Measurements from ENCODE around the gene KRTAP3-3. TPM values are rescaled to one million over a fixed set of nuclear protein-coding genes. Genes with fewer than 3 reads are reported as not detected.

Gene KRTAP3-3
- not detected in 2 replicates for total RNA-seq

DNA sequence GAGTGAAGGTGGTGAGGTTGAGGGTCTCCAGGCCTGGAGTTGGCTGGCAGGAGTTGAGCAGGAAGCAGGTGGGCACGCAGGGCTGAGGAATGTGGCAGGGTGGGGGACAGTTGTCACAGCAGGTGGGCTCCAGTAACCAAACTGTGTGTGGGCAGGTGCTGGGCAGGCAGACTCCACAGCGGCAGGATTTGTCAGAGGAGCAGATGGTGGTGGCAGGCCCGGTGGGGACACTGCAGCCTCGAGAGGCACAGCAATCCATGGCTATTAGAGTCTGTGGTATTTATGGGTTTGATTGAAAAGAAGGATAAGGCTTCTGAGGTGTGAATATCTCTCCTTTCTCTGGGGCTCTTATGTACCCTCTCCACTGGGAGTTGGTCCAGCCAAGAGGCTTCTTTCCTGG is at the start of gene KRTAP3-3:
KRTAP3-3 (minus strand) TSS at position 326 of the 400 bp plus-strand sequence; CDS start at position 259, 67 bp downstream.

DNA sequence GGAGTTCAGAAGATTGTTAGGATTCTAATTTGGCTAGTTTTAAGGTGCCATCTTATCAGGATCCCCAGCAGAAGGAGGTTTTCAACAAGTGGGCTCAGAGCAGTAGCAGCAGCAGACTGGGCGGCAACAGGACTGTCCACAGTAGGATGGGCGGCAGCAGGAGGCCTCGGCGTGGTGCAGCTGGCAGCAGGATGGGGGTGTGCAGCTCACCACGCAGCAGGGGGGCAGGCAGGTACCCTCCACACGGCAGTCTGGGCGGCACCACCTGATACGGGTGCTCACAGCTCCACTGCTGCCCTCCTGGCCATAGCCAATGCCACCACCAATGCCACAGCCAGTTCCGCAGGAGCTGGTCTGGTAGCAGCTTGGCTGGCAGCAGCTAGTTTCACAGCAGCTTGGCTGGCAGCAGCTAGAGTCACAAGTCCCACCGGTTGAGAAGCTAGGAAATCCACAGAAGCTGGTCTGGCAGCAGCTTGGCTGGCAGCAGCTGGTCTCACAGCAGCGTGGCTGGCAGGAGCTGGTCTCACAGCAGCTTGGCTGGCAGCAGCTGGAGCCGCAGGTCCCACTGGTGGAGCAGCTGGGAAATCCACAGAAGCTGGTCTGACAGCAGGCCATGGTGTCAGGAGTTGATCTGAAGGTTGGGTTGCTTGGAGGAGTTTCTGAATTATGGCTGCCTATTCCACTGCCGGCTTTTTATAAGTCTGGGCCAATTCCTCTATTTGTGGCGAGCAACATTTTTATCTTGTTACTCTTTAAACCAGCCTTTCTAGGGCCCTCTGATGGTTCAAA is 47.0 kb upstream of the KRTAP3-3 start, which contains the start of gene KRTAP1-1:
KRTAP1-1 (minus strand) TSS at position 668 of the 789 bp plus-strand sequence; CDS start at position 615, 53 bp downstream.

GRCh38 chr17:41034346-41034935 is 40.5 kb upstream of the KRTAP3-3 start, which contains the start of gene KRTAP1-3:
Gene KRTAP1-3 (minus strand): TSS chr17:41034874. CDS start chr17:41034821, 53 bp downstream.

DNA sequence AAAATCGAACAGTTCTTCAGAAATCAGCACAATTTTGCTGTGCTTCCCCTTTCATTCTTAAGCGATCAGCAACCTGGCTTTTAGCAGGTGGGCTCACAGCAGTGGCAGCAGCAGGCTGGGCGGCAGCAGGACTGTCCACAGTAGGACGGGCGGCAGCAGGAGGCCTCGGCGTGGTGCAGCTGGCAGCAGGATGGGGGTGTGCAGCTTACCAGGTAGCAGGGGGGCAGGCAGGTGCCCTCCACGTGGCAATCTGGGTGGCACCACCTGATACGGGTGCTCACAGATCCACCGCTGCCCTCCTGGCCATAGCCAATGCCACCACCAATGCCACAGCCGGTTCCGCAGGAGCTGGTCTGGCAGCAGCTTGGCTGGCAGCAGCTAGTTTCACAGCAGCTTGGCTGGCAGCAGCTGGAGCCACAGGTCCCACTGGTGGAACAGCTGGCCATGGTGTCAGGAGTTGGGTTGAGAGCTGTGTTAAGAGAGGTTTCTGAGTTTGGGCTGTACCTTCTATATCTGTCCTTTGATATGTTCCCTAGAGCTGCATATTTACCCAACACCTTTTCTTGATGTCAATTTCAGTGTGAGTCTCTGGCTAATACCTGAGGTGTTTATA is 35.8 kb upstream of the KRTAP3-3 start, which contains the start of gene KRTAP1-4:
KRTAP1-4 (minus strand) TSS at position 563 of the 613 bp plus-strand sequence; CDS start at position 446, 117 bp downstream.

DNA sequence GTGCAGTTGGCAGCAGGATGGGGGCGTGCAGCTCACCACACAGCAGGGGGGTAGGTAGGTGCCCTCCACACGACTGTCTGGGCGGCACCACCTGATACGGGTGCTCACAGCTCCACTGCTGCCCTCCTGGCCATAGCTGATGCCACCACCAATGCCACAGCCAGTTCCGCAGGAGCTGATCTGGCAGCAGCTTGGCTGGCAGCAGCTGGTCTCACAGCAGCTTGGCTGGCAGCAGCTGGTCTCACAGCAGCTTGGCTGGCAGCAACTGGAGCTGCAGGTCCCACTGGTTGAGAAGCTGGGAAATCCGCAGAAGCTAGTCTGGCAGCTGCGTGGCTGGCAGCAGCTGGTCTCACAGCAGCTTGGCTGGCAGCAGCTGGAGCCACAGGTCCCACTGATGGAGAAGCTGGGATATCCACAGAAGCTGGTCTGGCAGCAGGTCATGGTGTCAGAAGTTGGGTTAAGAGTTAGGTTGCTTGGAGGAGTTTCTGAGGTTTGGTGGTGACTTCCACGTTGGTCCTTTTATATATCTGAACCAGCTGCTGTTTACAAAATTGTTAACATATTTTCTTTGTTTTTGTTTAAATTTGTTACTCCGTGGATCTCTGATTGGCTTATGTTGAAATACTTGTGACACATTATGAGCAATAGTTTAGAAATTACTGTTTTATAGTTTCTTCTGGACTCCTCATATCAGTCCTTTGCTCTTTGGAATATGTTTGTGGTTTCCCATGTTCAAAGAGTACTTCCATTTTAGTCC is 32.9 kb upstream of the KRTAP3-3 start, which contains the start of gene KRTAP1-5:
KRTAP1-5 (minus strand) TSS at position 494 of the 757 bp plus-strand sequence; CDS start at position 441, 53 bp downstream.

DNA sequence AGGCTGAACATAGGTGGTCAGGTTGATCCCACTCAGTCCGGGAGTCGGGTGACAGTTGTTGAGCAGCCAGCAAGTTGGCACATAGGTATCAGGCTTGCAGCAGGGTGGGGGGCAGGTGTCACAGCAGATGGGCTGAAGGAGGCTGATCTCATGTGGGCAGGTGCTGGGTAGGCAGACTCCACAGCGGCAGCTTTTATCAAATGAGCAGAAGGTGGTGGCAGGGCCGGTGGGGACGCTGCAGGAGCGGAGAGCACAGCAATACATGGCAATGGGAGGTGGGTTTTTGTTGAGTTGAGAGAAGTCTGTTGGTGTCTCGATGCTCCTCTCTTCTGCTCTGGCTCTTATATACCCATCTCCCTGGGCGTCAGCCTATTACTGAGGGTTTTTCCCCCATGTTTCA is 14.8 kb upstream of the KRTAP3-3 start, which contains the start of gene KRTAP3-1:
KRTAP3-1 (minus strand) TSS at position 318 of the 400 bp plus-strand sequence; CDS start at position 264, 54 bp downstream.

DNA sequence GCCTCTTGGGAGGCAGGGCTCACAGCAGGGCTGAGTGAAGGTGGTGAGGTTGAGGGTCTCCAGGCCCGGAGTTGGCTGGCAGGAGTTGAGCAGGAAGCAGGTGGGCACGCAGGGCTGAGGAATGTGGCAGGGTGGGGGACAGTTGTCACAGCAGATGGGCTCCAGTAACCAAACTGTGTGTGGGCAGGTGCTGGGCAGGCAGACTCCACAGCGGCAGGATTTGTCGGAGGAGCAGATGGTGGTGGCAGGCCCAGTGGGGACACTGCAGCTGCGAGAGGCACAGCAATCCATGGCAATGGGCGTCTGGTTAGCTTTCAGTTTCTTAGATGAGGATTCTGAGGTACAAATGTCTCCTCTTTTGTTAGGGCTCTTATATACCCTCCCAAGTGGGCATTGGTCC is 5.6 kb upstream of the KRTAP3-3 start, which contains the start of gene KRTAP3-2:
KRTAP3-2 (minus strand) TSS at position 344 of the 400 bp plus-strand sequence; CDS start at position 291, 53 bp downstream.

GRCh38 chr17:40984226-40984625 is 9.7 kb downstream of the KRTAP3-3 start, which contains the start of gene KRT40:
Gene KRT40 (minus strand): TSS chr17:40984326. CDS start chr17:40984273, 53 bp downstream.

DNA sequence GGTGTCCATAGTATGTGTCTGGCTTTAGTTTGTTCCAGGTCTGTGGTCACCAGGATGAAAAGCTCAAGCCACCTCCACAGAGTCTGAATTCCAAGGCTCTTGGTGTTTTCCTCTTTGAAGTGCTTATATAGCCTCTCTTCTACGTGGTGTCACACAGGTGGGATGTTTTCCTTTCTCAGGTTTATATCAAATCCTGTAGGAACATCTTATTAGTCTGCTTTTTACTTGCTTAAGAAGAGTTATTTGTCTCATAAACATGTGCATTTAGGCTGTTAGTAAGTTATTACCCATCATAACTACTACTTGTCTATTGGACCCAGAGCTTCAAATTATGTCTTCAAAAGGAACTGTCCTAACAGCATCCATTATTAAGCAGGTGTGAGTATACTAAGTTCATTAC is 27.1 kb downstream of the KRTAP3-3 start, which contains the start of gene KRT39:
KRT39 (minus strand) TSS at position 101 of the 400 bp plus-strand sequence; CDS start at position 9, 92 bp downstream.

Other genes starting within 250 kb of the KRTAP3-3 start
- not detected in 2 replicates for gene KRT25, start 238.8 kb downstream of the KRTAP3-3 start, total RNA-seq
- not detected in 2 replicates for gene KRT26, start 222.0 kb downstream of the KRTAP3-3 start, total RNA-seq
- not detected in 2 replicates for gene KRT27, start 211.6 kb downstream of the KRTAP3-3 start, total RNA-seq
- not detected in 2 replicates for gene KRT28, start 194.2 kb downstream of the KRTAP3-3 start, total RNA-seq
- 59.0 and 68.3 TPM in 2 replicates for gene KRT10, start 171.6 kb downstream of the KRTAP3-3 start, total RNA-seq
- gene KRT12, start 126.9 kb downstream of the KRTAP3-3 start, total RNA-seq: not detected in 2 replicates
- not detected in 2 replicates for gene KRT20, start 108.9 kb downstream of the KRTAP3-3 start, total RNA-seq
- 35.7 and 36.8 TPM in 2 replicates for gene KRT23, start 56.5 kb downstream of the KRTAP3-3 start, total RNA-seq
- not detected in 2 replicates for gene KRT39, start 27.2 kb downstream of the KRTAP3-3 start, total RNA-seq
- 0.07 TPM in 1 of 2 replicates, not detected in the other for gene KRT40, start 9.8 kb downstream of the KRTAP3-3 start, total RNA-seq
- gene KRTAP3-2, start 5.7 kb upstream of the KRTAP3-3 start, total RNA-seq: not detected in 2 replicates
- not detected in 2 replicates for gene KRTAP3-1, start 15.0 kb upstream of the KRTAP3-3 start, total RNA-seq
- not detected in 2 replicates for gene KRTAP1-5, start 33.0 kb upstream of the KRTAP3-3 start, total RNA-seq
- not detected in 2 replicates for gene KRTAP1-4, start 36.0 kb upstream of the KRTAP3-3 start, total RNA-seq
- not detected in 2 replicates for gene KRTAP1-3, start 40.7 kb upstream of the KRTAP3-3 start, total RNA-seq
- gene KRTAP1-1, start 47.3 kb upstream of the KRTAP3-3 start, total RNA-seq: not detected in 2 replicates
- not detected in 2 replicates for gene KRTAP2-1, start 53.2 kb upstream of the KRTAP3-3 start, total RNA-seq
- not detected in 2 replicates for gene KRTAP2-2, start 61.1 kb upstream of the KRTAP3-3 start, total RNA-seq
- 0.21 and 0.84 TPM in 2 replicates for gene KRTAP2-3, start 66.0 kb upstream of the KRTAP3-3 start, total RNA-seq
- not detected in 2 replicates for gene KRTAP2-4, start 71.7 kb upstream of the KRTAP3-3 start, total RNA-seq
- not detected in 2 replicates for gene KRTAP4-7, start 90.0 kb upstream of the KRTAP3-3 start, total RNA-seq
- gene KRTAP4-8, start 104.0 kb upstream of the KRTAP3-3 start, total RNA-seq: not detected in 2 replicates
- gene KRTAP4-16, start 108.0 kb upstream of the KRTAP3-3 start, total RNA-seq: not detected in 2 replicates
- not detected in 2 replicates for gene KRTAP4-9, start 111.2 kb upstream of the KRTAP3-3 start, total RNA-seq
- not detected in 2 replicates for gene KRTAP4-11, start 124.2 kb upstream of the KRTAP3-3 start, total RNA-seq
- gene KRTAP4-12, start 130.0 kb upstream of the KRTAP3-3 start, total RNA-seq: not detected in 2 replicates
- gene KRTAP4-6, start 146.4 kb upstream of the KRTAP3-3 start, total RNA-seq: not detected in 2 replicates
- not detected in 2 replicates for gene KRTAP4-5, start 155.7 kb upstream of the KRTAP3-3 start, total RNA-seq
- gene KRTAP4-4, start 166.6 kb upstream of the KRTAP3-3 start, total RNA-seq: not detected in 2 replicates
- not detected in 2 replicates for gene KRTAP4-3, start 174.1 kb upstream of the KRTAP3-3 start, total RNA-seq
- gene KRTAP4-2, start 184.1 kb upstream of the KRTAP3-3 start, total RNA-seq: not detected in 2 replicates
- not detected in 2 replicates for gene KRTAP4-1, start 190.7 kb upstream of the KRTAP3-3 start, total RNA-seq
- not detected in 2 replicates for gene KRTAP9-1, start 195.7 kb upstream of the KRTAP3-3 start, total RNA-seq
- not detected in 2 replicates for gene KRTAP9-2, start 232.5 kb upstream of the KRTAP3-3 start, total RNA-seq
- gene KRTAP9-3, start 238.3 kb upstream of the KRTAP3-3 start, total RNA-seq: not detected in 2 replicates
- not detected in 2 replicates for gene KRTAP9-8, start 243.8 kb upstream of the KRTAP3-3 start, total RNA-seq

Measured in airway epithelial cell (primary cell).